Measurements from ENCODE around the gene PURB. TPM values are rescaled to one million over a fixed set of nuclear protein-coding genes. Genes with fewer than 3 reads are reported as not detected.
A peak's percentile ranks its signal among the peaks of the same experiment; 100 is the strongest.
"Not testable (repeated sequence)": the region's sequence is repeated elsewhere in the genome, so short reads cannot be mapped to it uniquely, and the experiment has no call there.

PURB gene
- total RNA-seq, 2 donors from 2014 or later: 18.0 to 31.5 TPM

DNA sequence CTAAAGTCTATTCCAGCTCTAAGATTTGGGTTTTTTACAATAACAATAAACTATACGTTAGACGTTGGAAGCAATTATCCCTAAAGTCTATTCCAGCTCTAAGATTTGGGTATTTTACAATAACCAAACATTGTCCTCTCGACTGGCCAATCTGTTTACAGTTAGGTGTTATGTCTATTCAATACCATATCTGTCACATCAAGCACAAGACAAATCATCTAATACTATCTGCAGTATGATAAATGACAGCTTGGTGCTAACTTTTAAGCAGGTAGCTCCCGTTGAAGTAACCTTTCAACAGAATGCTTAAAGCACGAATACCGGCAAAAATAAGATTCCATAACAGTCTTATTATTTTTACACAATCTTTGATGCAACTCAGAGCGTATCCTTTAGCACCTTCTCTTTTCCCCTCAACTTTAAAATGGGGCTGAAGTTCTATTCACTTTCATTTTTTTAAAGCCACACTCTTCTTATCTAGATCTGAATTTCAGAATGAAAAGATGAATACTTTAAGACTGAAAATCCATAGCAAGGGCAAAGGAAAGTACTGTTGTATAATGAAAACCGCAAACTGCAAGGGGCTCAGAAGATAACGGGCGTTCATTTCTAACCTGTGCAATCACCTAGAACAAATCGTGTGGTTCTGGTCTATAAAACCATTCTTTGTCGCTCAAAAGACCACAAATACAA lies 38.4 kb downstream of the PURB start:
- Histone ChIP-seq H3K9me3 (no peaks in the 10 kb centered on the region), H3K27me3 (replicated peaks; ENCODE audit: insufficient read depth) (no peaks in the 10 kb centered on the region), H3K27ac (peak overlapping the region; percentile 93), H3K4me3 (peak overlapping the region; percentile 80), H3K4me1 (ENCODE audit: control insufficient read depth in 1 of 2, low read depth in 2 of 2) (peaks cover 19 to 35% of the 10 kb centered on the region in 2 donors), H3K36me3 (peaks cover 4% of the 10 kb centered on the region)
- ATAC-seq (ENCODE audit: insufficient number of reproducible peaks, low FRiP score, low read depth): no peak
- TF ChIP-seq, protein P1, sequence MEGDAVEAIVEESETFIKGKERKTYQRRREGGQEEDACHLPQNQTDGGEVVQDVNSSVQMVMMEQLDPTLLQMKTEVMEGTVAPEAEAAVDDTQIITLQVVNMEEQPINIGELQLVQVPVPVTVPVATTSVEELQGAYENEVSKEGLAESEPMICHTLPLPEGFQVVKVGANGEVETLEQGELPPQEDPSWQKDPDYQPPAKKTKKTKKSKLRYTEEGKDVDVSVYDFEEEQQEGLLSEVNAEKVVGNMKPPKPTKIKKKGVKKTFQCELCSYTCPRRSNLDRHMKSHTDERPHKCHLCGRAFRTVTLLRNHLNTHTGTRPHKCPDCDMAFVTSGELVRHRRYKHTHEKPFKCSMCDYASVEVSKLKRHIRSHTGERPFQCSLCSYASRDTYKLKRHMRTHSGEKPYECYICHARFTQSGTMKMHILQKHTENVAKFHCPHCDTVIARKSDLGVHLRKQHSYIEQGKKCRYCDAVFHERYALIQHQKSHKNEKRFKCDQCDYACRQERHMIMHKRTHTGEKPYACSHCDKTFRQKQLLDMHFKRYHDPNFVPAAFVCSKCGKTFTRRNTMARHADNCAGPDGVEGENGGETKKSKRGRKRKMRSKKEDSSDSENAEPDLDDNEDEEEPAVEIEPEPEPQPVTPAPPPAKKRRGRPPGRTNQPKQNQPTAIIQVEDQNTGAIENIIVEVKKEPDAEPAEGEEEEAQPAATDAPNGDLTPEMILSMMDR (IDR thresholded peaks at IDR 0.05): no peak
- DNase-seq (ENCODE audit: low spot score): no peak

DNA sequence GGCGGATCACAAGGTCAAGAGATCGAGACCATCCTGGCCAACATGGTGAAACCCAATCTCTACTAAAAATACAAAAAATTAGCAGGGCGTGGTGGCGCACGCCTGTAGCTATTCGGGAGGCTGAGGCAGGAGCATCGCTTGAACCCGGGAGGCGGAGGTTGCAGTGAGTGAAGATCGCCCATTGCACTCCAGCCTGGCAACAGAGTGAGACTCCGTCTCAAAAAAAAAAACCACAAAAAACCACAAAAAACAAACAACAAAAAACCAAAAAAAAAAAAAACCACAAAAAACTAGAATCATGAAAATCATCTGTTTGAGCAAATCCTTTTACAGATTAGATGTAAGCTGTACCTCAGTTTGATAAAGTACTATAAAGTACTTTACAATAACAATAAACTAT lies 38.9 kb downstream of the PURB start:
- Histone ChIP-seq H3K4me1 (ENCODE audit: control insufficient read depth in 1 of 2, low read depth in 2 of 2) (peaks cover 19 to 35% of the 10 kb centered on the region in 2 donors), H3K4me3 (peak overlapping the region; percentile 80), H3K27ac (peak overlapping the region; percentile 93)
- not testable (repeated sequence) for H3K9me3 ChIP-seq; H3K36me3 ChIP-seq; ATAC-seq (ENCODE audit: insufficient number of reproducible peaks, low FRiP score, low read depth); DNase-seq (ENCODE audit: low spot score); H3K27me3 ChIP-seq (replicated peaks; ENCODE audit: insufficient read depth)

DNA sequence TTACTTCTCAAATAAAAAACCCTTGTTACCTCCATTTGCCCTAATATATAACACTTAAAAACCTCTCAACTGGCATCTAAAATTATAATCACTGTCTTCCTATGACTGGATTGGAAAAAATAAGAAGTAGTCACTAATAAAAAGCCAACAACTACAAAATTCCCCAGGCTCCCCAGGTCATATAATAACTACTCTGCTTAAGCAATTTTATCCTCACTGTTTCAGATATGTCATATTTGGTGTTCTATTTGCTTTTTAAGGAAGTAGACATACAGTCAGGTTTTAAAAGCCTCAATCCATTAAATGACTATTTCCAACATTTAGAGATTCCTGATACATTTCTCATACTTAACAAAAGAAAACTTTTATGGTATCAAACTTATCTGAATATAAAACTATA lies 39.9 kb downstream of the PURB start:
- peaks cover 19 to 35% of the 10 kb centered on the region in 2 donors for H3K4me1 ChIP-seq (ENCODE audit: control insufficient read depth in 1 of 2, low read depth in 2 of 2)
- H3K27ac ChIP-seq: no peak overlapping the region
- no peak for ATAC-seq (ENCODE audit: insufficient number of reproducible peaks, low FRiP score, low read depth)

DNA sequence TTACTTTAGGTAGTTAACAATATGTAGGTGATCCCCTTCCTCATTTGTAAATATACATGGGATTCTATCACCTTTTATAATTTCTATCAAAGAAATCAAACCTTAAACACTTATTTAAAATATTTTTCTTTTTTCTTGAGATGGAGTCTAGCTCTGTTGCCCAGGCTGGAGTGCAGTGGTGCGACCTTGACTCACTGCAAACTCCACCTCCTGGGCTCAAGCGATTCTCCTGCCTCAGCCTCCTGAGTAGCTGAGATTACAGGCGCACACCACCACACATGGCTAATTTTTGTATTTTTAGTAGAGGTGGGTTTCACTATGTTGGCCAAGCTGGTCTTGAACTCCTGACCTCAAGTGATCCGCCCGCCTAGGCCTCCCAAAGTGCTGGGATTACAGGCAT lies 41.9 kb downstream of the PURB start:
- DNase-seq (ENCODE audit: low spot score); H3K27me3 ChIP-seq (replicated peaks; ENCODE audit: insufficient read depth); ATAC-seq (ENCODE audit: insufficient number of reproducible peaks, low FRiP score, low read depth); H3K4me3 ChIP-seq; H3K9me3 ChIP-seq; H3K27ac ChIP-seq: not testable (repeated sequence)
- peaks cover 15 to 26% of the 10 kb centered on the region in 2 donors for H3K4me1 ChIP-seq (ENCODE audit: control insufficient read depth in 1 of 2, low read depth in 2 of 2)
- H3K36me3 ChIP-seq: peaks cover 12% of the 10 kb centered on the region

More for the DNA sequence above, 39.9 kb downstream of the PURB start:
- Histone ChIP-seq H3K36me3 (peaks cover 7% of the 10 kb centered on the region), H3K27me3 (replicated peaks; ENCODE audit: insufficient read depth) (no peaks in the 10 kb centered on the region), H3K9me3 (no peaks in the 10 kb centered on the region), H3K4me3 (peak overlapping the region; percentile 10)
- TF ChIP-seq, protein P1 (IDR thresholded peaks at IDR 0.05): no peak
- no peak for DNase-seq (ENCODE audit: low spot score)

DNA sequence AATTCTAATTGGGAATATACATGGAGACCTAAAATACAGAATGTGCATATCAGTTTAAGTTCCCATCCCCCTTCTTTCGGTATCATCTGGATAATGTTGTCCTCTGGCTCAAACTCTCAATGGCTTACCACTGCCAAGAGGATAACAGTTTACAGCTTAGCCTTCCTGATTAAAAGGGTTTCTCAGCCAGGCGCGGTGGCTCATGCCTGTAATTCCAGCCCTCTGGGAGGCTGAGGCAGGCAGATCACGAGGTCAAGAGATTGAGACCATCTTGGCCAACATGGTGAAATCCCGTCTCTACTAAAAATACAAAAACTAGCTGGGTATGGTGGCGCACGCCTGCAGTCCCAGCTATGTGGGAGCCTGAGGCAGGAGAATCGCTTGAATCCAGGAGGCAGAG lies 42.7 kb downstream of the PURB start:
- peaks cover 15 to 26% of the 10 kb centered on the region in 2 donors for H3K4me1 ChIP-seq (ENCODE audit: control insufficient read depth in 1 of 2, low read depth in 2 of 2)
- ATAC-seq (ENCODE audit: insufficient number of reproducible peaks, low FRiP score, low read depth): not testable (repeated sequence)

DNA sequence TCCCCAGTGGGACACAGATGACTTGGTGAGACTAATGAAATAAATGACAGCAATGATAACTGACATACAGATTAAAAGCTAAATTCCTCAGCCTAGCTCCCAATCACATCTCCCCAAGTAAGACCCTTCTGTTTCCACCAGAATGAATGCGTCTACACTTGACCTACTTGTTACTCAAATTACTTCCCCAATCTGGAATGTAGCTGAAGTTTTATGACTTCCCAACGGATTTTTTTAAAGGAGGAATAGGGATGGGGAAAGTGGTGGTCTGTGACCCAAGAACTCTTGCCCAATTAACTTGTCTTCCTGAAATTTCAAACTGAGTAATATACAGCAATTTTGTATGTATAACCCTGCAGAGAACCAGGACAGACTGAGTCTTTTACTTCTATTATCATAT lies 46.6 kb downstream of the PURB start:
- H3K36me3 ChIP-seq: peaks cover 16% of the 10 kb centered on the region
- ATAC-seq (ENCODE audit: insufficient number of reproducible peaks, low FRiP score, low read depth): no peak
- no peak for DNase-seq (ENCODE audit: low spot score)

More for the DNA sequence above, 42.7 kb downstream of the PURB start:
- not testable (repeated sequence) for H3K4me3 ChIP-seq; H3K27ac ChIP-seq; H3K9me3 ChIP-seq; H3K27me3 ChIP-seq (replicated peaks; ENCODE audit: insufficient read depth); DNase-seq (ENCODE audit: low spot score)
- peaks cover 12% of the 10 kb centered on the region for H3K36me3 ChIP-seq

More for the DNA sequence above, 46.6 kb downstream of the PURB start:
- Histone ChIP-seq H3K27ac (no peak overlapping the region), H3K4me1 (ENCODE audit: control insufficient read depth in 1 of 2, low read depth in 2 of 2) (no peaks in the 10 kb centered on the region), H3K27me3 (replicated peaks; ENCODE audit: insufficient read depth) (no peaks in the 10 kb centered on the region), H3K4me3 (no peak overlapping the region), H3K9me3 (no peaks in the 10 kb centered on the region)
- TF ChIP-seq, protein P1 (IDR thresholded peaks at IDR 0.05): no peak
